AG09319 (cell line): ENCODE measurements around the gene SART1.

Experiments used
- DNase-seq: peaks from one replicate; pipeline ENCODE4 v3.0.0-alpha.2; 2010; ENCODE audit warnings: low read depth; ENCODE audit errors: extremely low read depth
- TF ChIP-seq, protein P1 (sequence below): IDR thresholded peaks from 2 replicates; pipeline ENCODE4 v1.5.1; 2011; ENCODE audit warnings: low read depth, mild to moderate bottlenecking, inconsistent platforms, low read length, moderate library complexity

The SART1 gene

DNA sequence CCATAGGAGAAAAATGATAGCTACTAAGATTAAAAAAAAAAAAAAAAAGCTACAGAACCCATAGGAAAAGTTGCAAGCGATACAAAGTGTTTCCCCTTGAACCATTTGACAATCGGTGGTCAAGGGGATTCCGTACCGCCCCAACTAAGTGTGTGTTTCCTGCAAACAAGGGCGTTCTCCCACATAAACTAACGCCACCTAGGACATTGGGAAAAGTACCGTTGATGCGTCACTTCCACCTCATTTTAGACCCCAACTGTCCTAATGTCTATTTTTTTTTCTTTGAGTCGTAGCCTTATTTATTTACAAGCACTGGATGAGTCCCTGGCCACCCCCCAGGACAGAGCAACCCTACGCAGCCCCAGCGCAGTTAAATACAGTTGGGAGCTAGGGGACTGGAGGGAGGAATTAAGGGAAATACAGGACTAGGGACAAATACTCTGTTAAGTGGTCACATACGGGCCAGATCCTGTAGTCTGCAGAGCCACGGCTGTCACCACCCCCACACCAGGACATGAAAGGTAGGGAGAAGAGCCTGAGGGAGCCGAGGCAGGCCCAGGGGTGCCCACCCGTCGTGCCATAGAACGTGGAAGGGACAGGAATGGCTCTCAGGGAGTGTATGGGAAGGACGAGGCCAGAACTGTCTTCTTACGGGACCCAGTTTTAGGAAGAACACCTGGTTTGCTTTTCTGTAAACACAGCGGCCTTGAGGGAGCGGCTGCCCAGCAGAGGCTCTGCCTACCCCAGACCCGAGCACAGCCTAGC lies 21.5 kb downstream of the SART1 start:
- no peak for DNase-seq
- TF ChIP-seq, protein P1, sequence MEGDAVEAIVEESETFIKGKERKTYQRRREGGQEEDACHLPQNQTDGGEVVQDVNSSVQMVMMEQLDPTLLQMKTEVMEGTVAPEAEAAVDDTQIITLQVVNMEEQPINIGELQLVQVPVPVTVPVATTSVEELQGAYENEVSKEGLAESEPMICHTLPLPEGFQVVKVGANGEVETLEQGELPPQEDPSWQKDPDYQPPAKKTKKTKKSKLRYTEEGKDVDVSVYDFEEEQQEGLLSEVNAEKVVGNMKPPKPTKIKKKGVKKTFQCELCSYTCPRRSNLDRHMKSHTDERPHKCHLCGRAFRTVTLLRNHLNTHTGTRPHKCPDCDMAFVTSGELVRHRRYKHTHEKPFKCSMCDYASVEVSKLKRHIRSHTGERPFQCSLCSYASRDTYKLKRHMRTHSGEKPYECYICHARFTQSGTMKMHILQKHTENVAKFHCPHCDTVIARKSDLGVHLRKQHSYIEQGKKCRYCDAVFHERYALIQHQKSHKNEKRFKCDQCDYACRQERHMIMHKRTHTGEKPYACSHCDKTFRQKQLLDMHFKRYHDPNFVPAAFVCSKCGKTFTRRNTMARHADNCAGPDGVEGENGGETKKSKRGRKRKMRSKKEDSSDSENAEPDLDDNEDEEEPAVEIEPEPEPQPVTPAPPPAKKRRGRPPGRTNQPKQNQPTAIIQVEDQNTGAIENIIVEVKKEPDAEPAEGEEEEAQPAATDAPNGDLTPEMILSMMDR: no peak

DNA sequence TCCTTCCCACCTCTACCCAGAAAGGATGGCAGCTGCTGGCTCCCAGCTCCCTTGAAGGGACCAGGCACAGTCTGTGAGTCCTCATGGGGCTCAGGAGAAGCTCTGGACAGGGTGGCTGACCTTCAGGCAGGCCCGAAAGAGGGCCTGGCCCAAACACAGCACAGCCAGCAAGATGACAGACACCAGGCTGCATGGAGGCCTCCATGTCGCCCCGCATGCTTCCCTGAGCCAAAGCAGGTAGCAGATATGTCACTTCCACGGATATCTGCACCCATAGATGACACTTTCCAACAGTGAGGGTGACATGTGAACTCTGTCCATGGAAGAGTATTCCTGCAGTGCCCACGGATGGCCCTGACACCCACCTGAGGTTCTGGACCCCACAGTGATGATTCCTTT lies 22.1 kb downstream of the SART1 start:
- TF ChIP-seq, protein P1: no peak
- no peak for DNase-seq

DNA sequence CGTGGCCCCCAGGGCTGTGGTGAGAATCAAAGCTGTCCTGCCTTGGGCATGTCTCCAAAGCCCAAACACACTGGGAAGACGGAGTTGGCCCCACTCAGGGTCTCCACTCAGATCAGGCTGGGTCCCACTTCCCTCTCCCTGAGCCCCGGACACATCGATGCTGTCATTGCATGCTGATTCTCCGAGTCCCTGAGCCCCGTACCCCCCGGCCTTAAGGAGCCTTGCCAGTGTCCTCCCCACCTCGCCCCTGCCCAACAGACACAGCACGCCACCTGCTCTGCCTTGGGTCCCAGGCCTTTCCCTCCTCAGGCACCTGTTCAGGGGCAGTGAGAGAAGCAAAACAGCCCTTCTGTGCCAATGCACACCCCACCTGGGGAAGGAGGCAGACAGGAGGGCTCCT lies 25.8 kb downstream of the SART1 start:
- no peak for DNase-seq
- TF ChIP-seq, protein P1: no peak

DNA sequence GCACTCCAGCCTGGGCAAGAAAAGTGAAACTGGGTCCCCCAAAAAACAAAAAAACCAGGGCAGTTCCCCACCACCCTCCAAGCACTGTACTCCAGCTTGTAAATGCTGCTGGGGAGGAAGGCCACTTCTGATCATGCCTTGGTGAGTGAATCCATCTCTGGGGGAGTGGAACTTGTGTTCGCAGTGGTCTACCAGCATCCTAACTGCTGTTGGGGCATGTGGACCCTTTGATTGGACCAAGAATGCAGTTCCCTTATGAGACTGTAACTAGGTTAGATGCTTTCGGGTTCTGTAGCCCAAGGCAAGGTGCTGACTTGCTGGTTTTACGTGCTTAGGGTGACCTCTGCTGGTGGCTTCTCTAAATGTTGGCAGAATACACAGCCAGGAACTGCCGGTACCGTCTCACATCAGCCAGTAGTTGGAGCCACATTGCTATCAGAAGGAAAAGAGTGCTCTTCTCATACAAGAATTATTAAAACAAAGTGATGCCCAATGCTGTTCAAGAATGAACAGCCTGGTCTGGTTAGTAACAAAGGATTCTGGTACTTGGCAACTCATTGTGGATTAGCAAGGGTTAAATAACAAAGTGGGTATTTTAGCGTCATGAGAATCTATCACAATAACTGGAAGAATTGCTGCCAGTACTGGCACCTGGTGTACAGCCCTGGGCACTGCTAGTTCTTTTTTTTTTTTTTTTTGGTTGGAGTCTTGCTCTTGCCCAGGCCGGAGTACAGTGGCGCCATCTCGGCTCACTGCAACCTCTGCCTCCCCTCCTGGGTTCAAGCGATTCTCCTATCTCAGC lies 27.5 kb downstream of the SART1 start:
- TF ChIP-seq, protein P1: peak; percentile 91
- peak; percentile 88 for DNase-seq

DNA sequence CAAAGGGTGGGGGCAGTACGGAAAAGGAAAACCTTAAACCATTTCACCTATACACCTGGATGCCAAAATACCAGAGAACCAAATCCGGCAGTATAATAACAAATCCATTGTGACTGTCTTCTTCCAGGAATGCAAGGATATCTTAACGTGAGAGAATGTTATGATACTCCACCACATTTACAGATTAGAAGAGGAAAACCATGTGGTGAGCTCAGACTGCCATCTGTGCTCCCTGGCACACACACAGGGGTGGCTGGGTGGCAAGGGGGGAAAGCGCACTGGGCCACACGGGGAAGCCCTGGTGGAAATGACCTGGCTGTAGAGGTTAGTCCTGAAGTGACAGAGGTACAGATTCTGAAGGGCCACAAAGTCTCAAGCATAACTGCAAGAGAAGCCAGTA lies 30.5 kb downstream of the SART1 start:
- DNase-seq: no peak
- TF ChIP-seq, protein P1: no peak

DNA sequence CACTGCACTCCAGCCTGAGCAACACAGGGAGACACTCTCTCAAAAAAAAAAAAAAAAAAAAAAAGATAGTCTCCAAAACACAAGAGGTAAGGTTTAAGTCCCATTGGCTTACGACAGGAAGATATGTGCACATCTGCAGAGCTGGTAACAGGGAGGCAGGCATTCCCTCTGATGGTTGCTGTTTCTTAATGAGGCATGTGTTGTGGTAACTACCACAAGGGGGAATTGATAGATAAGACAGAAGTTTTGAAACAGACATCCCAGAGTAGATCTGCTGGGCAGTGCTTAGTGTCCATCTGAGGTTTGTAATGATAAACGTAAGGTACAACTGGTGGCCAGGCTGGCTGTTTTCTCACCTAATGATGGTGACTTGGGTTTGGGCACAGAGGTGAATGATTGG lies 35.8 kb downstream of the SART1 start:
- no peak for DNase-seq
- TF ChIP-seq, protein P1: no peak

DNA sequence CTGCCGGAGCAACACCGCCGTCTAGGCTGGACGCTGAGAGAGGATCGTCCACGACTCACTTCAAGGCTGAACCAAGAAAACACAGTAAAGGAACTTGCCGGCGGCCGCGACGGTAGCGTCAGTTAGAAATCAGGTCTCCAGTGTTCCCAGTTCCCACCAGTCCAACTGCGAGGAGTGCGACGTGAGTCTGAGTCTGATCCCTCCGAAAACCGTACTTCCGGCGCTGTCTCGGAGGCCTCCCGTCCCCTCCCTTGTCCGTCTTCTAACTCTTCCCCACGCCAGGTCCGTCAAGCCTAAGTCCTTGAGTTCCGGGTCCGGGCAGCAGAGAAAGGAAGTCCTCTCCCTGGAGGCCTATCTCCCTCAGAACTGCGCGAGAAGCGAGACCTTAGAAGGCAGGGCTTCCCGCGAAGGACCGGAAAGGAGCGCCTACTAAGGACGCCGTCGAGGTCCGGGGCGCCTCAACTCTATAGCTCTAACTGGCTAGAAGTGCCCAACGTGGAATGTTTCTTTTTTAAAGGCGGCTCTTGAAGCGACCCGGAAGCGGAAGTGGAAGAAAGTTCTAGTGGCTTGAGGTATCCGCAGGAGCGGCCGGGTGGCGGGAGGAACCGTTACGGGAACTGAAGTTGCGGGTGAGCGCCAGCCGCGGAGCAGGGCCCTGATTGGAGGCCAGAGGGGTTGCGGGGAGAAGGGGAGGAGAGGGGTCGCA lies 40.6 kb downstream of the SART1 start, which contains the start of the genes BANF1 and EIF1AD:
TSS of gene BANF1 (plus strand) at position 562 of the 706 bp plus-strand sequence. CDS start 748 bp downstream, outside the sequence.
TSS of gene EIF1AD (minus strand) at position 216 of the 706 bp plus-strand sequence. CDS start 1,768 bp downstream, outside the sequence.
- TF ChIP-seq, protein P1: no peak

More for the DNA sequence above, 40.6 kb downstream of the SART1 start, which contains the start of the genes BANF1 and EIF1AD:
- peak; percentile 93 for DNase-seq
